ENCODE measurements around the gene CDH22.

The CDH22 gene

DNA sequence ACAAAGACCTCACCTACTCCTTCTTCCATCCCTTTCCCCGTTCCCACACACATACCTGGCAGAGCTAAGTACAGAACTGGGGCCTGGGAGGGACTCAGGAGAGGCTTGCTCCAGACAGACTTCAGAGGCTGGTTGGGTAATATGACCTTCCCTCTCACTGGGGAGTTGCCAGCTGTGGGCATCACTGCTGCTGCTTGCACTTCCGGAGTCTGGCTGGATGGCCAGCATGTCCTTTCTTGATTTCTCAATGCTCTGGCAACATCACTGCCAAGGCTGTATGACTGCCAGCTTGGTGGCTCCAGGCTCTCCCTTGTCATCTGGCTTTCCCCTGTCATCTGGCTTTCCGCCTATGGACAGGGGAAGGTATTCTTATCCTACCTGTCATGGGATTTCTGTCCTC, 47.8 kb downstream of the CDH22 start:
- Histone ChIP-seq H3K9ac (ENCODE audit: low read length) (no peak overlapping the region), H2BK15ac (ENCODE audit: low read depth, poor library complexity, severe bottlenecking) (no peak overlapping the region), H2BK120ac (ENCODE audit: low read depth, low read length) (no peak overlapping the region), H3K4ac (ENCODE audit: low read depth in 1 of 2, low read length in 2 of 2) (no peak overlapping the region), H2AFZ (ENCODE audit: low read depth, low read length) (no peak overlapping the region), H4K91ac (ENCODE audit: low read length) (no peak overlapping the region), H4K8ac (ENCODE audit: low read length) (no peak overlapping the region), H3K36me3 (ENCODE audit: control insufficient read depth in 1 of 2, insufficient read depth in 2 of 2, low read depth in 1 of 2, low read length in 2 of 2) (no peaks in the 10 kb centered on the region), H3K4me3 (ENCODE audit: insufficient read depth in 1 of 2, low read depth in 1 of 2, low read length in 2 of 2) (no peak overlapping the region), H3K23ac (ENCODE audit: low read length in 2 of 2) (no peak overlapping the region), H3K9me3 (ENCODE audit: control insufficient read depth, low read length) (no peaks in the 10 kb centered on the region), H3K4me2 (ENCODE audit: low read length, poor library complexity, severe bottlenecking) (no peak overlapping the region), H2BK12ac (ENCODE audit: low read length in 2 of 2) (no peak overlapping the region), H3K27me3 (ENCODE audit: control insufficient read depth in 1 of 2, insufficient read depth in 1 of 2, low read length in 2 of 2) (peaks cover 25 to 91% of the 10 kb centered on the region in 2 experiments), H3K18ac (ENCODE audit: low read depth in 1 of 2, low read length in 2 of 2) (no peak overlapping the region), H2BK5ac (ENCODE audit: low read depth, low read length, poor library complexity, severe bottlenecking) (no peak overlapping the region), H3K79me1 (replicated peaks; ENCODE audit: low read length, poor library complexity, severe bottlenecking) (no peaks in the 10 kb centered on the region), H3K14ac (ENCODE audit: low read length in 2 of 2) (no peak overlapping the region), H3K4me1 (ENCODE audit: control insufficient read depth, insufficient read depth, low read depth, low read length) (peaks cover 1% of the 10 kb centered on the region), H3K27ac (ENCODE audit: low read length, poor library complexity, severe bottlenecking) (no peak overlapping the region), H2AK5ac (ENCODE audit: low read length, severe bottlenecking) (no peak overlapping the region)
- DNase-seq: no peak
- 80% methylated on average over 3 of the region's 3 CpGs for WGBS

DNA sequence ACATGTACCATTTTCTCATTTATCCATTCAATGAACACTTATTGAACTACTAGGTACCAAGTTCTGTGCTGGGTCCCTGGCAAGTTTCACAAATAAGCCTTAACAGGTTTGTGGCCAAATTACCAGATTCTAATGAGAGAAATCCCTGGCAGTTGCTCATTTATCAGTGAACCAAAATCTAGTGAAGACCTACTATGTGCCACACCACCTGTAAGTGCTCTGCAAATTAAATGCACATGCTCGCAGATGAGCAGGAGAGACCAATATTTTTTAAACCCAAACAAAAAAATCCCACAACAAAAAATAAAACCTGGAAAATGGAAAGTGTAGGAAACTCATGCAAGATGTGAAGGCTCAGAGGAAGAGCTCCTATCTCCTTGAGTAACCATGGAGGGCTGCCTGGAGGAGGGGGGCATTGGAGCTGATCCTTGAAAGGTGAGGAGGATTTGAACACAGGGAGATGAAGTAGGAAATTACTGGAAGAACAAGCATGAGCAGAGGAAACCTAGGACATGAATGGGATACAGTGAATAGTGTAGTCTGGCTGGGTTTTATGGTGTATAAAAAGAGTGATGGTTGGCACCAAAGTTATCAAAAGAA, 48.9 kb downstream of the CDH22 start:
- peaks cover 25 to 88% of the 10 kb centered on the region in 2 experiments for H3K27me3 ChIP-seq (ENCODE audit: control insufficient read depth in 1 of 2, insufficient read depth in 1 of 2, low read length in 2 of 2)
- WGBS: no CpG with 5 or more reads among the region's 1 CpG

DNA sequence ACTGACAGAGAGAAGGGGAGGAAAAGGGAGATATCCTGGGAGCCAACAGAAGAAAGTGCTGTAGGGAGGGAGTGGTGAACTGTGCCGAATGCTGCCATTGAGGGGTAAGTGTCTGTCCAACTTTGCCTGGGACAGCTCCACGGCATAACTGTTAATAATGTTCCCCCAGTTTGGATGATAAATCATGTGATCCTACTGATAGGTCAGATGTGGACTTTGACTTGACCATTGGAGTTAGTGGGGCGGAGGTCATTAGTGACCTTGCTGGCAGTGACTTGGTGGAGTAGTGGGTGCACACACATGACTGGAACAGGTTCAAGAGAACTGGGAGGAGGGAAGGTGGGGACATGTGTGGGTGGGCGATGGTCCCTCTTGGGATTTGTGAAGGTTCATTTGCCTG, 50.4 kb downstream of the CDH22 start:
- no peak overlapping the region for H3K4me2 ChIP-seq (ENCODE audit: low read length, poor library complexity, severe bottlenecking)
- 74% methylated on average over 4 of the region's 4 CpGs for WGBS
- H3K4ac ChIP-seq (ENCODE audit: low read depth in 1 of 2, low read length in 2 of 2): no peak overlapping the region
- no peak for DNase-seq
- no peak overlapping the region for H2BK15ac ChIP-seq (ENCODE audit: low read depth, poor library complexity, severe bottlenecking)
- no peak overlapping the region for H2BK120ac ChIP-seq (ENCODE audit: low read depth, low read length)
- no peaks in the 10 kb centered on the region for H3K36me3 ChIP-seq (ENCODE audit: control insufficient read depth in 1 of 2, insufficient read depth in 2 of 2, low read depth in 1 of 2, low read length in 2 of 2)
- no peak overlapping the region for H3K9ac ChIP-seq (ENCODE audit: low read length)
- H2AFZ ChIP-seq (ENCODE audit: low read depth, low read length): no peak overlapping the region
- H2BK12ac ChIP-seq (ENCODE audit: low read length in 2 of 2): no peak overlapping the region
- no peak overlapping the region for H2AK5ac ChIP-seq (ENCODE audit: low read length, severe bottlenecking)
- H3K18ac ChIP-seq (ENCODE audit: low read depth in 1 of 2, low read length in 2 of 2): no peak overlapping the region
- no peak overlapping the region for H2BK5ac ChIP-seq (ENCODE audit: low read depth, low read length, poor library complexity, severe bottlenecking)
- peaks cover 32 to 87% of the 10 kb centered on the region in 2 experiments for H3K27me3 ChIP-seq (ENCODE audit: control insufficient read depth in 1 of 2, insufficient read depth in 1 of 2, low read length in 2 of 2)
- no peak overlapping the region for H4K91ac ChIP-seq (ENCODE audit: low read length)
- no peak overlapping the region for H3K23ac ChIP-seq (ENCODE audit: low read length in 2 of 2)
- no peak overlapping the region for H3K27ac ChIP-seq (ENCODE audit: low read length, poor library complexity, severe bottlenecking)
- no peak overlapping the region for H3K4me3 ChIP-seq (ENCODE audit: insufficient read depth in 1 of 2, low read depth in 1 of 2, low read length in 2 of 2)
- no peaks in the 10 kb centered on the region for H3K4me1 ChIP-seq (ENCODE audit: control insufficient read depth, insufficient read depth, low read depth, low read length)
- no peaks in the 10 kb centered on the region for H3K79me1 ChIP-seq (replicated peaks; ENCODE audit: low read length, poor library complexity, severe bottlenecking)
- no peaks in the 10 kb centered on the region for H3K9me3 ChIP-seq (ENCODE audit: control insufficient read depth, low read length)
- H4K8ac ChIP-seq (ENCODE audit: low read length): no peak overlapping the region
- H3K14ac ChIP-seq (ENCODE audit: low read length in 2 of 2): no peak overlapping the region

More for the DNA sequence above, 48.9 kb downstream of the CDH22 start:
- Histone ChIP-seq H2BK120ac (ENCODE audit: low read depth, low read length) (no peak overlapping the region), H3K4me1 (ENCODE audit: control insufficient read depth, insufficient read depth, low read depth, low read length) (no peaks in the 10 kb centered on the region), H3K4me2 (ENCODE audit: low read length, poor library complexity, severe bottlenecking) (no peak overlapping the region), H2AK5ac (ENCODE audit: low read length, severe bottlenecking) (no peak overlapping the region), H3K4ac (ENCODE audit: low read depth in 1 of 2, low read length in 2 of 2) (no peak overlapping the region), H3K9me3 (ENCODE audit: control insufficient read depth, low read length) (no peaks in the 10 kb centered on the region), H3K27ac (ENCODE audit: low read length, poor library complexity, severe bottlenecking) (no peak overlapping the region), H3K4me3 (ENCODE audit: insufficient read depth in 1 of 2, low read depth in 1 of 2, low read length in 2 of 2) (no peak overlapping the region), H3K14ac (ENCODE audit: low read length in 2 of 2) (no peak overlapping the region), H3K36me3 (ENCODE audit: control insufficient read depth in 1 of 2, insufficient read depth in 2 of 2, low read depth in 1 of 2, low read length in 2 of 2) (no peaks in the 10 kb centered on the region), H4K8ac (ENCODE audit: low read length) (no peak overlapping the region), H3K9ac (ENCODE audit: low read length) (no peak overlapping the region), H2BK12ac (ENCODE audit: low read length in 2 of 2) (no peak overlapping the region), H2BK15ac (ENCODE audit: low read depth, poor library complexity, severe bottlenecking) (no peak overlapping the region), H4K91ac (ENCODE audit: low read length) (no peak overlapping the region), H3K18ac (ENCODE audit: low read depth in 1 of 2, low read length in 2 of 2) (no peak overlapping the region), H3K79me1 (replicated peaks; ENCODE audit: low read length, poor library complexity, severe bottlenecking) (no peaks in the 10 kb centered on the region), H2AFZ (ENCODE audit: low read depth, low read length) (no peak overlapping the region), H2BK5ac (ENCODE audit: low read depth, low read length, poor library complexity, severe bottlenecking) (no peak overlapping the region), H3K23ac (ENCODE audit: low read length in 2 of 2) (no peak overlapping the region)
- no peak for DNase-seq

DNA sequence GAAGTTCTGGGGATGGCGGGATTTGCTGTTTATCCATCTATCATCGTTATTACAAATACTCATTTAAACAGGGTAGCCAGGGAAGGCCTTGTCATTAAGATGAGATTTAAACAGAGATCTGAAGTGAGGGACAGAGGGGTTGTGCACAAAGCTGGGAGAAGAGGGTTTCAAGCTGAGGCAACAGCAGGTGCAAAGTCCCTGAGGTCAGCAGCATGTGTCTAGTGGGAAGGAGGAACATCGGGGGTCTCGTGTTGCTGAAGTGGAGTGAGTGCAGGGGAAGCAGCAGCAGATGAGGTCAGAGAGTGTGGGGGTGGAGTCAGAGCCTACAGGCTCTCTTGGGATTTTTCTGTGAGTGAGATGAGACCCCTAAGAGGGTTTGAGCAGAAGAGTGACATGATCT, 52.0 kb downstream of the CDH22 start:
- Histone ChIP-seq H2AFZ (ENCODE audit: low read depth, low read length) (no peak overlapping the region), H3K9me3 (ENCODE audit: control insufficient read depth, low read length) (no peaks in the 10 kb centered on the region), H3K23ac (ENCODE audit: low read length in 2 of 2) (no peak overlapping the region), H2BK120ac (ENCODE audit: low read depth, low read length) (no peak overlapping the region), H2BK15ac (ENCODE audit: low read depth, poor library complexity, severe bottlenecking) (no peak overlapping the region), H4K91ac (ENCODE audit: low read length) (no peak overlapping the region), H2AK5ac (ENCODE audit: low read length, severe bottlenecking) (no peak overlapping the region), H3K4me1 (ENCODE audit: control insufficient read depth, insufficient read depth, low read depth, low read length) (no peaks in the 10 kb centered on the region), H3K9ac (ENCODE audit: low read length) (no peak overlapping the region), H3K27me3 (ENCODE audit: control insufficient read depth in 1 of 2, insufficient read depth in 1 of 2, low read length in 2 of 2) (peaks cover 45 to 88% of the 10 kb centered on the region in 2 experiments), H3K36me3 (ENCODE audit: control insufficient read depth in 1 of 2, insufficient read depth in 2 of 2, low read depth in 1 of 2, low read length in 2 of 2) (no peaks in the 10 kb centered on the region), H3K79me1 (replicated peaks; ENCODE audit: low read length, poor library complexity, severe bottlenecking) (no peaks in the 10 kb centered on the region), H4K8ac (ENCODE audit: low read length) (no peak overlapping the region), H3K18ac (ENCODE audit: low read depth in 1 of 2, low read length in 2 of 2) (no peak overlapping the region), H3K4ac (ENCODE audit: low read depth in 1 of 2, low read length in 2 of 2) (no peak overlapping the region), H2BK5ac (ENCODE audit: low read depth, low read length, poor library complexity, severe bottlenecking) (no peak overlapping the region), H3K14ac (ENCODE audit: low read length in 2 of 2) (no peak overlapping the region), H3K27ac (ENCODE audit: low read length, poor library complexity, severe bottlenecking) (no peak overlapping the region), H3K4me2 (ENCODE audit: low read length, poor library complexity, severe bottlenecking) (no peak overlapping the region), H3K4me3 (ENCODE audit: insufficient read depth in 1 of 2, low read depth in 1 of 2, low read length in 2 of 2) (no peak overlapping the region), H2BK12ac (ENCODE audit: low read length in 2 of 2) (no peak overlapping the region)
- DNase-seq: no peak
- 39% methylated on average over 2 of the region's 4 CpGs for WGBS
